Ishikawa (cell line): Measurements from ENCODE around the gene DIP2B.

Source experiments
- EP300 ChIP-seq: IDR thresholded peaks from 2 replicates; pipeline ENCODE4 v1.6.1; 2012; ENCODE audit warnings: borderline replicate concordance
- RAD21 ChIP-seq: IDR thresholded peaks from 2 replicates; pipeline ENCODE4 v1.6.1; 2012; ENCODE audit warnings: low read depth
- TF ChIP-seq, protein P1 (sequence below): IDR thresholded peaks from 2 replicates; pipeline ENCODE4 v1.6.1; 2012

DNA sequence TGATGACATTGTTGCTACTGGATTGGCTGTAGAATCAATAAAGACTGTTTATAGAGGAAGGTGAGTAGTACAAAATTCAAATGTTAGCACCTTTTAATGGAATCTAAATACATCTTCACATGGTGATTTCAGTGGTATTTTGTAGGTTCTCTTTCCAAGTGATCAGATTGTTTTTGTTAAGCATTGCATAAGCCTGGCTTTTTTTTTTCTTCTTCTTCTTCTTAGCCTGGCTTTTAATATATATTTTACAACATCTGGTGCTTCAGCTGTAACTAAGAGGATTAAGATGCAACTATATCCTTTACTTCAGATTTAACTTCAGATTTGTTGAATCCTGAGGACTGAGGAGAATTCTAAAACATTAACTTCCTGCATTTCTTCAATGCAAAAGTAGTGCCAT is 201.8 kb downstream of the DIP2B start:
- TF ChIP-seq RAD21 (no peak), EP300 (no peak)
- TF ChIP-seq, protein P1, sequence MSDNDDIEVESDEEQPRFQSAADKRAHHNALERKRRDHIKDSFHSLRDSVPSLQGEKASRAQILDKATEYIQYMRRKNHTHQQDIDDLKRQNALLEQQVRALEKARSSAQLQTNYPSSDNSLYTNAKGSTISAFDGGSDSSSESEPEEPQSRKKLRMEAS: no peak
